PC-3 (cell line): ENCODE measurements around the gene ST7. TPM values are rescaled to one million over a fixed set of nuclear protein-coding genes. Genes with fewer than 3 reads are reported as not detected.

Experiments used
- ATAC-seq: fragments of 200-7000 bp; cut with Tn5 transposase; 2 replicates; pipeline ENCODE4 v1.9.1; 2020; ENCODE audit warnings: mild to moderate bottlenecking, moderate library complexity
- BruUV-seq: library from RNA; stranded (reverse); fragments of 400-500 nt; replicated peaks from 2 replicates; lab custom pipeline; 2021; lab: Mats Ljungman, UMichigan
- CTCF ChIA-PET: fragments of 300-600 bp; sonication (Branson Sonifier 250); formaldehyde crosslinking; loops from one replicate; lab custom pipeline; 2022; ENCODE audit warnings: antibody characterized with exemption; lab: Charles Lee
- POLR2A ChIA-PET: fragments of 300-600 bp; sonication (Branson Sonifier 250); formaldehyde crosslinking; loops from one replicate; lab custom pipeline; 2022; ENCODE audit warnings: antibody characterized with exemption; ENCODE audit not compliant: unreplicated experiment; lab: Charles Lee
- DNase-seq: peaks from one replicate; pipeline ENCODE4 v3.0.0-alpha.2; 2015
- H2AFZ ChIP-seq: fragments of 300-600 bp; sonication (generic); 2 replicates; pipeline ENCODE4 v1.6.0; 2016; ENCODE audit warnings: antibody characterized with exemption, low read length
- H3F3A ChIP-seq: fragments of 300-600 bp; sonication (generic); one replicate; pipeline ENCODE4 v1.6.0; 2017; ENCODE audit warnings: antibody characterized with exemption, low read length, control low read depth, mild to moderate bottlenecking; ENCODE audit not compliant: unreplicated experiment
- H3K27ac ChIP-seq: fragments of 300-600 bp; sonication (generic); 2 replicates; pipeline ENCODE4 v1.5.1; 2016; ENCODE audit warnings: mild to moderate bottlenecking, low read length
- H3K27me3 ChIP-seq: fragments of 300-600 bp; sonication (generic); 2 replicates; pipeline ENCODE4 v1.6.1; 2016; ENCODE audit warnings: low read length, mixed read lengths
- H3K36me3 ChIP-seq: fragments of 300-600 bp; sonication (generic); 2 replicates; pipeline ENCODE4 v1.6.1; 2016; ENCODE audit warnings: low read depth, mixed run types, low read length, mixed read lengths
- H3K4me1 ChIP-seq: fragments of 300-600 bp; sonication (generic); 2 replicates; pipeline ENCODE4 v1.5.1; 2016; ENCODE audit warnings: low read length; ENCODE audit not compliant: insufficient read depth
- H3K4me2 ChIP-seq: fragments of 300-600 bp; sonication (generic); 2 replicates; pipeline ENCODE4 v1.6.0; 2016; ENCODE audit warnings: low read length
- H3K4me3 ChIP-seq: fragments of 300-600 bp; sonication (generic); 2 replicates; pipeline ENCODE4 v1.5.1; 2016; ENCODE audit warnings: mild to moderate bottlenecking, low read length, mixed read lengths
- H3K79me2 ChIP-seq: fragments of 300-600 bp; sonication (generic); 2 replicates; pipeline ENCODE4 v1.6.1; 2017; ENCODE audit warnings: low read length, mixed read lengths
- H3K9ac ChIP-seq: fragments of 300-600 bp; sonication (generic); 2 replicates; pipeline ENCODE4 v1.6.0; 2016; ENCODE audit warnings: mild to moderate bottlenecking, low read length
- H3K9me2 ChIP-seq: fragments of 300-600 bp; sonication (generic); replicated peaks from 2 replicates; pipeline ENCODE4 v1.6.1; 2016; ENCODE audit warnings: mixed run types, low read length, mixed read lengths
- H3K9me3 ChIP-seq: fragments of 300-600 bp; sonication (generic); 2 replicates; pipeline ENCODE4 v1.6.1; 2016; ENCODE audit warnings: low read length, mixed read lengths
- H4K20me1 ChIP-seq: fragments of 300-600 bp; sonication (generic); 2 replicates; pipeline ENCODE4 v1.6.1; 2016; ENCODE audit warnings: low read length, mixed read lengths
- EZH2 ChIP-seq: fragments of 300-600 bp; sonication (generic); IDR thresholded peaks from one replicate; pipeline ENCODE4 v1.6.1; 2017; ENCODE audit warnings: antibody characterized with exemption, mild to moderate bottlenecking, low read length; ENCODE audit not compliant: unreplicated experiment
- EZH2phosphoT487 ChIP-seq: fragments of 300-600 bp; sonication (generic); IDR thresholded peaks from 2 replicates; pipeline ENCODE4 v1.6.1; 2018; ENCODE audit warnings: mild to moderate bottlenecking, antibody characterized with exemption, low read length, borderline replicate concordance
- intact Hi-C: fragments of 100-400 bp; cut with micrococcal nuclease; formaldehyde crosslinking; loops from 2 replicates; pipeline ENCODE4 v1.9.0; 2023
- total RNA-seq: library from RNA; depleted of rRNA; stranded (reverse); fragments of >200 nt; gene quantifications from 2 replicates; pipeline ENCODE4 v1.2.3, GENCODE V29; 2014
- TF ChIP-seq, protein P1 (sequence below): fragments of 300-600 bp; sonication (generic); conservative IDR thresholded peaks from 2 replicates; pipeline ENCODE4 v1.5.1; 2017; ENCODE audit warnings: antibody characterized with exemption, low read depth, mild to moderate bottlenecking, low read length

The ST7 gene
- total RNA-seq, 1 experiment from 2014 or later: 19.7 TPM

DNA sequence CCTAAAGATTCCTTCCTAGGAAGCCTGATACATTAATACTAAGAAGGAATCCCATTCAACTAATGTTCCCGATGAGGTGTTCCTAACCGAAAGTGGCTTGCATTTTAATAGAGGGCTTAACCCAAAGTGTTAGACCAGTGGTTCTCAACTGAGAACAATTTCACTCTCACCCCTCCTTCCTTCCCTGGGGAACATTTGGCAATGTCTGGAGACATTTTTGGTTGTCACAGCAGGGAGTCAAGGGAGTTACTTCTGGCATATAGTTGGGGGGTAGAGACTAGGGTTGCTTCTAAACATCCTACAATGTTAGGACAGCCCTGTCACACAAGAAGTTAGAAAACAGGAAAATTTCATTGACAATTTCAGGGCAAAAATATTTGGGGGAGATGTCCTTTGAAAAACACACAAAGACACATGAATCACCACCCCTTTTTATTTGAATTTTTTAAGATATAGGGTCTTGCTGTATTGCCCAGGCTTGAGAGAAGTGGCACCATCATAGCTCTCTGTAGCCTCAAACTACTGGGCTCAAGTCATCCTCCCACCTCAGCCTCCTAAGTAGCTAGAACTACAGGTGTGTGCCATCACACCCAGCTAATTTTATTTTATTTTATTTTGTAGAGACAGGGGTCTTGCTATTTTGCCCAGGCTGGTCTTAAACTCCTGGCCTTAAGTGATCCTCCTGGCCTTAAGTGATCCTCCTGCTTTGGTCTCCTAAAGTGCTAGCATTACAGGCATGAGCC lies 318.9 kb downstream of the ST7 start:
- Histone ChIP-seq H3F3A (peaks cover 4% of the 10 kb centered on the region), H3K9me3 (no peaks in the 10 kb centered on the region), H4K20me1 (no peaks in the 10 kb centered on the region), H3K9me2 (no peaks in the 10 kb centered on the region), H3K79me2 (no peaks in the 10 kb centered on the region), H3K27me3 (no peaks in the 10 kb centered on the region), H3K4me2 (no peak overlapping the region), H3K4me3 (no peak overlapping the region), H3K4me1 (peaks cover 26% of the 10 kb centered on the region), H3K9ac (no peak overlapping the region), H3K36me3 (no peaks in the 10 kb centered on the region), H2AFZ (no peak overlapping the region), H3K27ac (no peak overlapping the region)
- ChIA-PET CTCF (no interaction called here), POLR2A (no interaction called here)
- TF ChIP-seq EZH2: no peak
- no peak for TF ChIP-seq EZH2phosphoT487
- TF ChIP-seq, protein P1, sequence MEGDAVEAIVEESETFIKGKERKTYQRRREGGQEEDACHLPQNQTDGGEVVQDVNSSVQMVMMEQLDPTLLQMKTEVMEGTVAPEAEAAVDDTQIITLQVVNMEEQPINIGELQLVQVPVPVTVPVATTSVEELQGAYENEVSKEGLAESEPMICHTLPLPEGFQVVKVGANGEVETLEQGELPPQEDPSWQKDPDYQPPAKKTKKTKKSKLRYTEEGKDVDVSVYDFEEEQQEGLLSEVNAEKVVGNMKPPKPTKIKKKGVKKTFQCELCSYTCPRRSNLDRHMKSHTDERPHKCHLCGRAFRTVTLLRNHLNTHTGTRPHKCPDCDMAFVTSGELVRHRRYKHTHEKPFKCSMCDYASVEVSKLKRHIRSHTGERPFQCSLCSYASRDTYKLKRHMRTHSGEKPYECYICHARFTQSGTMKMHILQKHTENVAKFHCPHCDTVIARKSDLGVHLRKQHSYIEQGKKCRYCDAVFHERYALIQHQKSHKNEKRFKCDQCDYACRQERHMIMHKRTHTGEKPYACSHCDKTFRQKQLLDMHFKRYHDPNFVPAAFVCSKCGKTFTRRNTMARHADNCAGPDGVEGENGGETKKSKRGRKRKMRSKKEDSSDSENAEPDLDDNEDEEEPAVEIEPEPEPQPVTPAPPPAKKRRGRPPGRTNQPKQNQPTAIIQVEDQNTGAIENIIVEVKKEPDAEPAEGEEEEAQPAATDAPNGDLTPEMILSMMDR: no peak
- ATAC-seq (no peak), DNase-seq (no peak)
- no TSS peak for BruUV-seq
- intact Hi-C loops: no loop called here

DNA sequence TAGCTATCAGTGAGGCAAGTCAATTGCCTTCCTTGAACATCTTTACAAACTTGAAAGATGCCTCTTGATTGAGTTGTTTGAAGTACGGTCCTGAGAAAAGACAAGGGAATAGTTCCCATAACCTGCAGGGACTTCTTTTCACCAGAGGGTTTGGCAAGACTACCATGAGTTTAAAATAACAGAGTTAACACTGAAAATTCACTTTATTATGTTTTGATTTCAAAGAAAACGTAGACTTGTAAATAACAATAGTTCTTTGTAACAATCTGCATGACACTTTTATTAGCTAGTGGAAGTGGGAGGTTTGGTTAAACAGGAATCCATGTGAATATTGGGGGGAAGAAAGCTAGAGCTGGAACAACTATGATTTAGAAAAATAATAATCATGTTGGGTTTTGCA lies 320.0 kb downstream of the ST7 start:
- no peak overlapping the region for H3K27ac ChIP-seq
- H3K79me2 ChIP-seq: no peaks in the 10 kb centered on the region
- intact Hi-C loops: no loop called here
- H3K9ac ChIP-seq: no peak overlapping the region
- no peaks in the 10 kb centered on the region for H3K36me3 ChIP-seq
- no peak overlapping the region for H3K4me3 ChIP-seq
- peaks cover 26% of the 10 kb centered on the region for H3K4me1 ChIP-seq
- no peak overlapping the region for H3K4me2 ChIP-seq
- BruUV-seq: no TSS peak
- no peaks in the 10 kb centered on the region for H3K9me3 ChIP-seq
- H4K20me1 ChIP-seq: no peaks in the 10 kb centered on the region
- H3K27me3 ChIP-seq: no peaks in the 10 kb centered on the region
- CTCF ChIA-PET: no interaction called here
- TF ChIP-seq EZH2: no peak
- no peak for TF ChIP-seq EZH2phosphoT487
- TF ChIP-seq, protein P1: no peak
- H3K9me2 ChIP-seq: no peaks in the 10 kb centered on the region
- POLR2A ChIA-PET: no interaction called here
- no peak overlapping the region for H2AFZ ChIP-seq
- ATAC-seq (no peak), DNase-seq (no peak)
- H3F3A ChIP-seq: peaks cover 4% of the 10 kb centered on the region

DNA sequence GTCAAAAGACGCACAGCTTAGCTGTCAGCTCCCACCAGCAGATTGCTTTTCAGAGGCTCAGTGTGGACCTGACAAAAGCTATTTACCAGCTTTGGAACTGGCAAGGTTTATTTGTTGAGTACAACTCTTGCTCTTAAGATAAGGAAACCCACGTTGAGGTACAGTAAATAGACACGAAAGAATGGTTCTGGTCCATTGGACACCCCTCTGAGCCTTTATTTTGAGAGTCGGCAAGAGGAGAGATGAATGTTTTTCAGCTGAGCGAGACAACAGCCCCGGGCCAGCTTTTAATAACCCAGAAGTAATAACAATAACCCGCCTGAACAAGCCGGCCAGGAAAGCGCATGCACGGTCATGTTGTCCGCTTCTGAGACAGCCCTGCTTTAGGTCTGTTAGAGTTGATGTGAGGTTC lies 320.5 kb downstream of the ST7 start:
- BruUV-seq: no TSS peak
- Histone ChIP-seq H3K27ac (no peak overlapping the region), H3K4me2 (no peak overlapping the region), H4K20me1 (no peaks in the 10 kb centered on the region), H3K9me3 (no peaks in the 10 kb centered on the region), H3K9me2 (no peaks in the 10 kb centered on the region), H3K4me1 (peaks cover 25% of the 10 kb centered on the region), H3F3A (peaks cover 4% of the 10 kb centered on the region), H2AFZ (no peak overlapping the region), H3K36me3 (no peaks in the 10 kb centered on the region), H3K9ac (no peak overlapping the region), H3K4me3 (no peak overlapping the region), H3K79me2 (no peaks in the 10 kb centered on the region), H3K27me3 (no peaks in the 10 kb centered on the region)
- ATAC-seq: no peak
- no peak for DNase-seq
- CTCF ChIA-PET: no interaction called here
- intact Hi-C loops: no loop called here
- POLR2A ChIA-PET: no interaction called here
- TF ChIP-seq EZH2 (no peak), EZH2phosphoT487 (no peak)
- TF ChIP-seq, protein P1: no peak
